ENCODE measurements around the gene HS3ST5.

- TF ChIP-seq, protein P1, sequence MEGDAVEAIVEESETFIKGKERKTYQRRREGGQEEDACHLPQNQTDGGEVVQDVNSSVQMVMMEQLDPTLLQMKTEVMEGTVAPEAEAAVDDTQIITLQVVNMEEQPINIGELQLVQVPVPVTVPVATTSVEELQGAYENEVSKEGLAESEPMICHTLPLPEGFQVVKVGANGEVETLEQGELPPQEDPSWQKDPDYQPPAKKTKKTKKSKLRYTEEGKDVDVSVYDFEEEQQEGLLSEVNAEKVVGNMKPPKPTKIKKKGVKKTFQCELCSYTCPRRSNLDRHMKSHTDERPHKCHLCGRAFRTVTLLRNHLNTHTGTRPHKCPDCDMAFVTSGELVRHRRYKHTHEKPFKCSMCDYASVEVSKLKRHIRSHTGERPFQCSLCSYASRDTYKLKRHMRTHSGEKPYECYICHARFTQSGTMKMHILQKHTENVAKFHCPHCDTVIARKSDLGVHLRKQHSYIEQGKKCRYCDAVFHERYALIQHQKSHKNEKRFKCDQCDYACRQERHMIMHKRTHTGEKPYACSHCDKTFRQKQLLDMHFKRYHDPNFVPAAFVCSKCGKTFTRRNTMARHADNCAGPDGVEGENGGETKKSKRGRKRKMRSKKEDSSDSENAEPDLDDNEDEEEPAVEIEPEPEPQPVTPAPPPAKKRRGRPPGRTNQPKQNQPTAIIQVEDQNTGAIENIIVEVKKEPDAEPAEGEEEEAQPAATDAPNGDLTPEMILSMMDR (IDR thresholded peaks at IDR 0.05) = no peak
- no peak for TF ChIP-seq ZFX (IDR thresholded peaks at IDR 0.05; ENCODE audit: borderline replicate concordance)
Observed at GRCh38 chr6:114200891-114201290, 141.9 kb downstream of the HS3ST5 start.
